Activated CD4-positive, CD25-positive, alpha-beta regulatory T cell treated with anti-CD3 and anti-CD28 coated beads, Interleukin-2, amount 50 U/mL, for 72 hours (primary cell): Measurements from ENCODE around the gene PLIN1.

ENCODE experiments used
- DNase-seq: peaks from one replicate; pipeline ENCODE4 v3.0.0; 2021

Gene PLIN1

GRCh38 chr15:89652131-89652530, 27.0 kb downstream of the PLIN1 start:
- no peak for DNase-seq

- no peak for DNase-seq
These were observed 29.5 kb downstream of the PLIN1 start for GRCh38 chr15:89649716-89650115.

GRCh38 chr15:89649013-89649625, 30.0 kb downstream of the PLIN1 start:
- DNase-seq: no peak

DNA sequence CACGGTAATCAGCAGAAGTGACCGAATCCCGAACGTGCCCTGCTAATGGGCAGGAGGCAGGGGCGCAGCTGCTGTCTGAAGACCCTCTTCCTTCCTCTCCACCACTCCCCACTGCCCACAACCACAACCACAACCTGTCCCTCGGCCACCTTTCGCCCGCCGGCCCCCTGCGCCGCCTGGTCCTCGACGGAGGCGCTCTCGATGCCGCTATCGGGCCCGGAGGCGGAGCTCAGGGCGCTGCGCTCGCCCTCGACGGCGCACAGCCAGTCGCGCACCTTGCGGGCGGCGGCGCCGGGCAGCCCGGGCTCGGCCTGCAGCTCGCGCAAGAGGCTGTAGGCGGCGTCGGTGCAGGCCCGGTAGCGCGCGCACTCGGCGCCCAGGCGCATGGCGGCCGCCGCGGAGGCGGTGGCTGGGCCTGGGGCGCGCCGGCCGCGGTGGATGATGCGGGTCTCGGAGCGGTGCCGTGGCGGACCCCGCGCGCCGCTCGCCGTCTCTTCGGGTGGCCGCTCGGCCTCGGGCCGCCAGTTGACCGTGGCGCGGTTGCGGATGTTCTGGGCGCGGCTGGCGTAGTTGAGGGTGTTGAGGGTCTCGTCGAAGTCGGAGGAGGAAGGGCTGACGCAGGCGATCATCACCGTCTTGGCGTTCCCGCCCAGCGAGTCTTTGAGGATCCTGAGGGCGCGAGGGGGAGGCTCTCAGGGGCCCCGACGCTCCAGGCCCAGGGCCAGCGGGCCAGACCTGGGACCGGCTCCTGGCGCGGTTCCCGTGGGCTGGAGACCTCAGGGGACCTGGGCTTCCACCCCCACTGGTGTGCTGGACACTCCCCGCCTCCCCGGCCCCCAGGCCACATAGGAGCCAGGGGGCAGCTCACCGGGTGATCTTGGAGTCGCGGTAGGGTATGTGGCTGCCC, 30.8 kb downstream of the PLIN1 start:
- no peak for DNase-seq

- DNase-seq: peak; percentile 75
These were observed 31.8 kb downstream of the PLIN1 start for GRCh38 chr15:89647191-89647851.

GRCh38 chr15:89646416-89647141, 32.6 kb downstream of the PLIN1 start:
- no peak for DNase-seq

GRCh38 chr15:89645680-89646079, 33.5 kb downstream of the PLIN1 start:
- DNase-seq: no peak

GRCh38 chr15:89642106-89642505, 37.1 kb downstream of the PLIN1 start:
- no peak for DNase-seq

DNA sequence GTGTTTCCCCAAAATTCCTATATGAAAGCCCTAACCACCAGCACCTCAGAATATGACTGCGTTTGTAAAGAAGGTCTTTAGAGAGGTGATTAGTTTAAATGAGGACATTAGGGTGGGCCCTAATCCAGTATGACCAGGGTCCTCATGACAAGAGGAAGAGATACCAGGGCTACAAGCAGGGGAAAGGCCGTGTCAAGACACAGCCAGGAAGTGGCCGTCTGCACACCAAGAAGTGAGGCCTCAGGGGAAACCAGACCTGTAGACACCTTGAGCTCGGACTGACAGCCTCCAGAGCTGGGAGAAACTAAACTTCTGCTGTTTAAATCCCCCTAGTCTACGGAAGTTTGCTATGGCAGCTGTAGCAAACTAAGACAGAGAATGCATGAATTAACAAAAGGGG, 38.1 kb downstream of the PLIN1 start:
- DNase-seq: no peak

DNA sequence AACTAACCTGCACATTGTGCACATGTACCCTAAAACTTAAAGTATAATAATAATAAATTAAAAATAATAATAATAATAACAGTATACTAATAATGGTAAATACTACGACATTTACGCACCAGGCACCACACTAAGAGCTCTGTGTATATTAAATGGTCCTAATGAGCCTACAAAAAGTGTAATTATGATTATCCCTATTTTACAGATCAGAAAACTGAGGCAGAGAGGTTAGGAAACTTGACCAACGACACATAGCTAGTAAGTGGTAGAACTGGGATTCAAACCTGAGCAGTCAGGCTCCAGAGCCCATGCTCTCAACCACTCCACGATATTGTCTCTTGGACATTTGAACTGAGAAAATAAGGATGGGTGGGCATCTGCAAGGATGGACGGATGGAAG, 38.9 kb downstream of the PLIN1 start:
- DNase-seq: no peak

DNA sequence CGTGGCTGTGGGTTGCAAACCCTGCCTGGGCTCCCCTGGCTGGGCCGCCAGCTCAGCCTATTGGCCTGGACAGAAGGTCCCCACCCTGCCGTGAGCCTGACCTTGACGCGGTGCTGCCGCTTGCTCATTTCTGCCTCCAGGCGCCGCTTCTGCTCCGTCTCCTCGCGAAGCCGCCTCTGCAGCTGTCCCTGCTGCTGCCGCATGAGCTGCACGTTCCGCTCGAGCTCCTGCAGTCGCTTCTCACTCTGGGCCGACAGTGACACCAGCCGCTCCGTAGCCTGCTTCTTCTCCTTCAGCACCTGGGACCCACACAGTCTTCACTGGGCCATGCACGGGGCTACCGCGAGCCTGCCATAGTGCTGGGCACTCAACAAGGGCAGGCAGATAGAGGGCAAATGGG, 45.6 kb downstream of the PLIN1 start:
- no peak for DNase-seq

GRCh38 chr15:89632563-89633430, 46.4 kb downstream of the PLIN1 start:
- DNase-seq: no peak

- DNase-seq: no peak
These were observed 47.3 kb downstream of the PLIN1 start for GRCh38 chr15:89631902-89632264.

DNA sequence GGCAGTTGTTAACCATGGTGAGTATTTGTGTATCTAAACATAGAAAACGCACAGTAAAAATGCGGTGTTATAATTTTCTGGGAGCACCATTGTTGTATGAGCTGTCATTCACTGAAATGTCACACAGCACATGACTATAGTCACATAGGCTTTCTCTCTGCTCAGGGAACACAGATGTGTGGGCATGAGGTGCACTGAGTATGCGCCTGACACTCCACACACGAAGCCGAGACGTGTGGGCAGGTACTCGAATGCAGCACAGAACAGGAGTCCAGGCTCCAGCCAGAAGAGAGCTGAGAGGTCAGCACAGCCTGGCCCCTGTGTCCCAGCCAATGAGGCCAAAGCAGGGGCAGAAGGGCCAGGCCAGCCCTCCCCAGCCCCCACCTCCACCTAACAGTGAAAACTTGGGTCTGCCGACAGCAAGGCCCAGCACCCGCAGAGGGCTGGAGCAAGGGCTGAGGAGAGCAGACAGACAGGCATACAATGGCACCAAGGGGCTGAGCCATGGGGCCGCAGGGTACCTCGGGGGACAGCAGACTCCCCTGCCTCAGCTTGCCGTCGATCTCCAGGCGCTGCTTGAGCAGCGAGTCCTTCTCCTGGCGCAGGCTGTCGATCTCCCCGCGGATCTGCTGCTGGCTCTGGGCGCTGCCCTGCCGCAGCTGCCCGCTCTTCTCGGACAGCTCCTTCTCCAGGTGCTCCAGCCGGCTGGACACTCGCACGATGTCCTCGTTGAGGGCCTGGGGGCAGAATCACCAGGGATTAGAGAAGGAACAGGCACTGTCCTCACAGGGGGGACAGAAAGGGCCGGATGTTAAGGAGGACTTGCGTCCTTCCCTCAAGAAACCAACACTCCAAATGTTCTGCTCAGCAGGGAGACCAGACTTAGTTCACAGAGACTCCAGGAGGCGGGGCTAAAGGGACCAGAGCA, 47.9 kb downstream of the PLIN1 start:
- no peak for DNase-seq

- DNase-seq: no peak
These were observed 48.9 kb downstream of the PLIN1 start for GRCh38 chr15:89630260-89630659.

DNA sequence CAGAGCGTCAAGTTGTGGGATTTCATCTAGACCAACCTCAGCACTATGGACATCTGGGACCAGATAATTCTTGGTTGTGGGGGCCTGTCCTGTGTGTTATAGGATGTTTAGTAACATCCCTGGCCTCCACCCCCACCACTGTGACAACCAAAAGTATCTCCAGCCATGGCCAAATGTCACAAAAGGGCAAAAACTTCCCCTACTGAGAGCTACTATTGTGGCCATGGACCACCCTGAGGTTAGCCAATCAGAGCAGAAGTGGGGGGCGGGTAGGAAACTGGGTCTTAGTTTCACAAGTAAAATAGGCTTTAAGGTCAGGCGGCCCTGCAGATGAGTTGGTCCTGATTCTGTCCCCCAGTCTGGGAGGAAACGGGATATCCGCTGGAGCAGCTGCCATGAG, 49.3 kb downstream of the PLIN1 start:
- DNase-seq: no peak

DNA sequence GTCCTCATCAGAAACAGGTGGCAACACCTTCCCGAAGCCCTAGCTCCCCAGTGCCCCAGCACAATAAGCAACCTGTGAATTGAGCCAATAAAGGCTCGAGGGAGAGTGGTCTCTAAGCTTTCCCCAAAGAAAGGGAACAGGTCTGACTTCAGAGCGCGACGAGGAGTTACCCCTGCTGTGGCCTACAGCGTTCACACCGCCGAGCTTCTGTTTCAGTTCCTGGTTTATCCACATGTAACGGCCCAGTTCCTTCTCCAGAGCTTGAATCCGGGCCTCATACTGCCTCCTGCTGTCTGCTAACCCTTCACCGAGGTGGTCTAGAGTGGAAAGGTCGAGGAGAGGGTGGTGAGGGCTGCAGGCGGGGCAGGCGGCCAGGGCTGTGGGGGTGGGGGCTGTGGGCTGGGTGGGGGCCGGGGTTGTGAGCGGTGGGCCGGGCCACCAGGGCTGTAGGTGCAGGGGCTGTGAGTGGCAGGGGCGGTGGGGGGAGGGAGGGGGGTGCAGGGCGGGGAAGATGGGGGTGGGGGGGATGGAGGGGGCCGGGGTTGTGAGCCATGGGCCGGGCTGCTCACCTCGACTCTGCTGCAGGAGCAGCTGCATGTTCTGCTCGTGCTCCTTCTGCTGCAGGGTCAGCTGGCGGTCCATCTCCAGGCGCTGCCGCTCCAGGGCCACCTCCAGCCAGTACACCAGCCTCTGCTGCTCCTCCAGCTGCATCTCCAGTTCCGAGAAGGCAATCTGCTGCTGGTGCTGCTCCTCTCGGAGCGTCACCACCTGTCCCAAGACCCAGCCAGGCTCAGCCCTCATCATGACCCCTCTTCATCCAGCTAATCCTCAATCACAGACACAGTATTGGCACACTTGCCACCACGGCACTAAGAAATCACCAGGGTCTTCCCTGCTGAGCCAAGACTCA, 50.1 kb downstream of the PLIN1 start:
- no peak for DNase-seq

GRCh38 chr15:89628301-89628700, 50.9 kb downstream of the PLIN1 start:
- DNase-seq: no peak

DNA sequence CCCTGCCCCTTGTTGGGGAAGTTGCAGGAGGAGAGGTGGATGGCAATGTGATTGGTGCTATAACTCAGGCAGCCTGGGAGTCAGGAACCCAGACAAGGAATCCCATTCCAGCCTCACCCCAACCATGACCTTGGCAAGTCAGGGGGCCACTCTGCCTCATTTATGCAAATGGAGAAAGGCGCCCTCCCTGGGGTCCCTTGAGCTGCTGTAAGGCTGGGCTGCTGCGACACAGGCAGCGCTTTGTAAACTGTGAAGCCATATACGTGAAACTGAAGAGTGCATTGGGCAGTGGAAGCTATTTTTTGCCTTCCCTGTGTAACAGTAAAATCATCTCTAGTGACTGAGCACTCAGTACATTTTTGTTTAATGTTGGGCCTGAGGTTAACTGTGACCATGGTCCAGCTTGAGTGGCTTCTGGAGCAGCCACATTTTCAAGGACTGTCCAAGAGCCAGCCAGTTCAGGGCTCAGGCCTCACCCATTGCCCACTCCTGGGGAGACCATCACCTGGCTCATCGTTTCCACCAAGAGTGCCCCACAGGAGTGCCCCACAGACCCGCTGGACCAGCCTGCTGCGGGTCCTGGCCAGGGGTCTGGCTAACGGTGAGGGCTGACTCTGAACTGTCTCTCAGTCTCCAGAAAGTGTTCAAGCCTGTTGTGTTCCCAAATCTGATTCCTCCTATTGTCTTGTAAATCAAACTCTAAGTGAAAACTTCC, 51.8 kb downstream of the PLIN1 start:
- DNase-seq: no peak
